Common myeloid progenitor, CD34-positive (primary cell): ENCODE results near the gene MYOG.

Experiments
- CTCF ChIA-PET: fragments of 350-600 bp; sonication (Branson Sonifier 250); formaldehyde crosslinking; loops from one replicate; lab custom pipeline; 2021; ENCODE audit warnings: antibody characterized with exemption; lab: Charles Lee
- POLR2A ChIA-PET: fragments of 350-600 bp; sonication (Branson Sonifier 250); formaldehyde crosslinking; loops from one replicate; lab custom pipeline; 2021; ENCODE audit warnings: antibody characterized with exemption; lab: Charles Lee
- DNase-seq, 3 donors: peaks; one replicate each; pipeline versions ENCODE4 v3.0.0 to v3.0.0-alpha.2; 2013
- H3K27ac ChIP-seq, 2 experiments: 1 replicate in 1 of 2; 2 replicates in 1 of 2; pipeline ENCODE4 v1.7.0; 2013; ENCODE audit warnings: inconsistent platforms in 2 of 2, low read length in 2 of 2, mild to moderate bottlenecking in 2 of 2, low read depth in 1 of 2, moderate library complexity in 1 of 2; ENCODE audit not compliant: severe bottlenecking in 2 of 2, insufficient read depth in 1 of 2, poor library complexity in 1 of 2
- H3K27me3 ChIP-seq, 5 experiments: replicated peaks in 2 of 5; 1 replicate in 3 of 5; 2 replicates in 2 of 5; pipeline versions ENCODE4 v1.6.1 to v1.7.0; 2013; ENCODE audit warnings: low read length in 4 of 5, mild to moderate bottlenecking in 2 of 5, moderate library complexity in 2 of 5, inconsistent platforms in 1 of 5; ENCODE audit not compliant: insufficient read depth in 5 of 5, control insufficient read depth in 4 of 5
- H3K36me3 ChIP-seq, 4 experiments: 1 replicate in 2 of 4; 2 replicates in 2 of 4; pipeline versions ENCODE4 v1.6.1 to v1.7.0; 2013; ENCODE audit warnings: low read length in 3 of 4, control low read depth in 1 of 4, mild to moderate bottlenecking in 1 of 4; ENCODE audit not compliant: control insufficient read depth in 4 of 4, insufficient read depth in 4 of 4
- H3K4me1 ChIP-seq, 4 experiments: 1 replicate in 3 of 4; 2 replicates in 1 of 4; pipeline versions ENCODE4 v1.6.1 to v1.7.1; 2013; ENCODE audit warnings: low read length in 3 of 4, mild to moderate bottlenecking in 3 of 4, control low read depth in 1 of 4, inconsistent platforms in 1 of 4, moderate library complexity in 1 of 4; ENCODE audit not compliant: control insufficient read depth in 4 of 4, insufficient read depth in 4 of 4; ENCODE audit errors: control extremely low read depth in 1 of 4
- H3K4me3 ChIP-seq, 7 experiments: 1 replicate in 4 of 7; 2 replicates in 3 of 7; pipeline versions ENCODE4 v1.5.1 to v1.7.0; 2013; ENCODE audit warnings: mild to moderate bottlenecking in 7 of 7, low read length in 6 of 7, moderate library complexity in 6 of 7, inconsistent platforms in 2 of 7, low read depth in 2 of 7, control low read depth in 1 of 7; ENCODE audit not compliant: insufficient read depth in 4 of 7, control insufficient read depth in 1 of 7; ENCODE audit errors: extremely low read depth in 1 of 7
- H3K9me3 ChIP-seq, 5 experiments: 1 replicate in 4 of 5; 2 replicates in 1 of 5; pipeline versions ENCODE4 v1.6.1 to v1.7.1; 2013; ENCODE audit warnings: low read length in 4 of 5, mild to moderate bottlenecking in 2 of 5, inconsistent platforms in 1 of 5, low read depth in 1 of 5, moderate library complexity in 1 of 5; ENCODE audit not compliant: control insufficient read depth in 4 of 5, insufficient read depth in 2 of 5; ENCODE audit errors: control extremely low read depth in 1 of 5
- WGBS: methylation state at CpG from one replicate; pipeline ENCODE4 v1.1.5; 2013; ENCODE audit not compliant: insufficient coverage; 5-methylcytosine and 5-hydroxymethylcytosine counted together

MYOG gene

DNA sequence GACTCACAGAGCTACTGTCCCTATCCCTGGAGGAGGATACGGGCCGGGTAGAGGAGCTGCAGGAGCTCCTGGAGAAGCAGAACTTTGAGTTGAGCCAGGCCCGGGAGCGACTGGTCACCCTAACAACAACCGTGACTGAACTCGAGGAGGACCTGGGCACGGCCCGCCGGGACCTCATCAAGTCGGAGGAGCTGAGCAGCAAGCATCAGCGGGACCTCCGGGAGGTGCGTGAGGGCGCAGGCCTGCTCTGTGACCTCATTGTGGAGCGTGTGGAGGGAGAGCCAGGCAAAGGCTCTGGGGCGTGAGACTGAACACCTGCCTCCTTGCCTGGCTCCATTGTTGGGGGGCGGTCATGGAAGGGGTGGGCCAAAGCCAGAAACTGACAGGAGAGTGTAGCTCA, 40.5 kb downstream of the MYOG start:
- ChIA-PET POLR2A (no interaction called here), CTCF (interaction anchor here (1.3 to 8.4 kb wide), 3 partner anchors 10 to 127 kb away, joined by 3 to 88 read pairs (median 4); no protein-coding TSS in a partner anchor)
- H3K4me1 ChIP-seq: peaks cover 0 to 7% (median 3%) of the 10 kb centered on the region in 4 experiments
- no peaks in the 10 kb centered on the region for H3K36me3 ChIP-seq
- peaks cover 0 to 8% (median 0%) of the 10 kb centered on the region in 5 experiments for H3K27me3 ChIP-seq
- no peak overlapping the region for H3K27ac ChIP-seq
- no peaks in the 10 kb centered on the region for H3K9me3 ChIP-seq
- WGBS: 96% methylated on average over 16 of the region's 17 CpGs
- no peak overlapping the region for H3K4me3 ChIP-seq
- DNase-seq: no peak

DNA sequence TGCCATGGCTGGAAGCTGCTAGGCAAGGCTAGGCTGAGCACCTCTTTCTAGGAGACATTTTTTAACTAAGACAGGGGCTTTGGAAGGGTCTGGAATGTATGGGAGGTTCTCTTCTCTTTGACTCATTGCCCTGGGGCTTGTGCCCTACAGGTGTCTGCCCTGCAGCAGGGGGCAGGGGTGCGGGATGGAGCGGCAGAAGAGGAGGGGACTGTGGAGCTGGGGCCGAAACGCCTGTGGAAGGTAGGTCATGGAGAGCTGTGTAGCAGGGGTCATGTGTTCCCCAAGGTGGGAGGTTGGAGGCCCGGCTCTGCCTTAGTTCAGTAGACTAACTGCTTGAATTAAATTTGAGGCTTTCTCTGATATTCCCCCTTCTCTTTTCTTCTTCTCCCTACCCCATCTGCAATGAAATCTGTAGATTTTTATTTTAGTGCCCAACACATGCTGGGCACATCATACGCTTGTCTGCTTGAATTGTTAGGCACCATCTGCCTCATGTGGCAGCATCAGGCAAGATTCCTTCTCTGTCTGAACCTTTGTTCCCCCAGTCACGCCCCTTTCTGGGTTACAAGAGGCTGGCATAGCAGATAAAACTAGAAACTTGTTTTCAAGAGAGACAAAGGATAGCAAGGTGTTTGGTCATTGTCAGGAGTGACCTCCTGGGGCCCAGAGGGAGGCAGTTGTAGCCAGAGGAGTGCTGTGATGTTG, 41.1 kb downstream of the MYOG start:
- no peak overlapping the region for H3K27ac ChIP-seq
- H3K9me3 ChIP-seq: no peaks in the 10 kb centered on the region
- ChIA-PET POLR2A (no interaction called here), CTCF (interaction anchor here (0.9 to 8.4 kb wide), 2 partner anchors 11 to 128 kb away, joined by 4 to 88 read pairs; no protein-coding TSS in a partner anchor)
- 100% methylated on average over 3 of the region's 7 CpGs for WGBS
- H3K4me3 ChIP-seq: no peak overlapping the region
- no peaks in the 10 kb centered on the region for H3K36me3 ChIP-seq
- DNase-seq: no peak
- peaks cover 0 to 8% (median 0%) of the 10 kb centered on the region in 5 experiments for H3K27me3 ChIP-seq
- H3K4me1 ChIP-seq: peaks cover 0 to 13% (median 7%) of the 10 kb centered on the region in 4 experiments

DNA sequence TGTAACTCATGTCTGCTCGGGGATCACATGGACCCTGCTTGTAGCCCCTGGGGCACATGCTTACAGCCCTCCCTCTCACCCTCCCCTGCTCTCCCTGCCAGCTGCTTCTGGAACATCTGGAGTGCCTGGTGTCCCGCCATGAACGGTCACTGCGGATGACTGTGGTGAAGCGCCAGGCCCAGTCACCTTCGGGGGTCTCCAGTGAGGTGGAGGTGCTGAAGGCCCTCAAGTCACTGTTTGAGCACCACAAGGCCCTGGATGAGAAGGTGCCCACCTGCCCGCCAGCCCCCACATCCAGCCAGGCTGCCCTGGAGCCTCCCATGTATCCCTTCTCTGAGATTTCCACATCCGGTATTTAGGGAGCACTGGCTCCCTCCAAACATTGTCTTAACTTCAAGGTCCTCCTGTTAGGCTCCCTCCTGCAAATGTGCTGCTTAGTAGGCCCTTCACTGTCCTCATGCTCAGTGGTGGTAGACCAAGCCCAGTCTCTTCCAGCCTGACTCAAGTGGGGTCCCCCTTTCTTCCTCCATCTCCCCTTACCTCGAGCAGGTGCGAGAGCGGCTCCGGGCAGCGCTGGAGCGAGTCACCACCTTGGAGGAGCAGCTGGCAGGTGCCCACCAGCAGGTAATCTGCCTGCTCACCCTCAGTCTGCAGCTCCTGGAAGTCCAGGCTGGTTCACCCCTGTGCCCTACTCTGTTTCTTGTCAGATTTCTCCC, 41.8 kb downstream of the MYOG start:
- H3K9me3 ChIP-seq: no peaks in the 10 kb centered on the region
- POLR2A ChIA-PET: no interaction called here
- H3K36me3 ChIP-seq: no peaks in the 10 kb centered on the region
- 98% methylated on average over 10 of the region's 14 CpGs for WGBS
- H3K27ac ChIP-seq: no peak overlapping the region
- H3K4me3 ChIP-seq: no peak overlapping the region
- CTCF ChIA-PET: interaction anchor here (0.9 to 12.0 kb wide), 5 partner anchors 11 to 223 kb away, joined by 4 to 147 read pairs (median 88); partner anchors contain the start of gene PPFIA4
- peaks cover 0 to 18% (median 9%) of the 10 kb centered on the region in 4 experiments for H3K4me1 ChIP-seq
- H3K27me3 ChIP-seq: peaks cover 0 to 8% (median 0%) of the 10 kb centered on the region in 5 experiments
- DNase-seq: no peak

DNA sequence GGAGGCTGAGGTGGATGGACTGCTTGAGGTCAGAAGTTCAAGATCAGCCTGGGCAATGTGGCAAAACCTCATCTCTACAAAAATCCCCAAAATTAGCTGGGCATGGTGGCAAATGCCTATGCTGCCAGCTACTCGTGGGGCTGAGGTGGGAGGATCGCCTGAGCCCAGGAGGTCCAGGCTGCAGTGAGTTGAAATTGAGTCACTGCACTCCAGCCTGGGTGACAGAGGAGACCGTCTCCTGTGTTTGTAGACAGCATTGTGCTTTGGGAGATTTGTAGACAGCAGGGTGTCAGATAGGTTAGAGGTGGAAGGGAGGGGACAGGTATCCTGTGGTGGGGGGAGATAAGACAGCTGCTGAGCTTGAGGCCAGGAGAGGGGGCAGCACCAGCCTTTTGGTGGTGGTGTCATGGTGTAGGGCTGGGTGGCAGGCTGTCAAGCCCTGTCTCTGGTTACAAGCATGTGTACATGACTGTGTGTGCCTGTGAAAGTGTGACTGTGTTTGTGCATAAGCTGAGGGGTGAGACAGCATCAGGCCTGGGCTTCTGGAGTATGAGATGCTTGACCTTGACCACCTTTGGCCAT, 44.4 kb downstream of the MYOG start:
- Histone ChIP-seq H3K9me3 (no peaks in the 10 kb centered on the region), H3K27ac (no peak overlapping the region), H3K36me3 (no peaks in the 10 kb centered on the region), H3K4me1 (peaks cover 0 to 26% (median 16%) of the 10 kb centered on the region in 4 experiments), H3K27me3 (peaks cover 0 to 13% (median 0%) of the 10 kb centered on the region in 5 experiments), H3K4me3 (no peak overlapping the region)
- CTCF ChIA-PET: interaction anchor here (1.4 to 12.0 kb wide), 12 partner anchors 12 to 225 kb away, joined by 3 to 164 read pairs (median 57); partner anchors contain the start of genes ADORA1, MYBPH and PPFIA4
- WGBS: 100% methylated on average over 3 of the region's 3 CpGs
- DNase-seq: no peak
- POLR2A ChIA-PET: interaction anchor here (2.0 kb wide), 1 partner anchor 130 kb away, joined by 9 read pairs; no protein-coding TSS in a partner anchor

DNA sequence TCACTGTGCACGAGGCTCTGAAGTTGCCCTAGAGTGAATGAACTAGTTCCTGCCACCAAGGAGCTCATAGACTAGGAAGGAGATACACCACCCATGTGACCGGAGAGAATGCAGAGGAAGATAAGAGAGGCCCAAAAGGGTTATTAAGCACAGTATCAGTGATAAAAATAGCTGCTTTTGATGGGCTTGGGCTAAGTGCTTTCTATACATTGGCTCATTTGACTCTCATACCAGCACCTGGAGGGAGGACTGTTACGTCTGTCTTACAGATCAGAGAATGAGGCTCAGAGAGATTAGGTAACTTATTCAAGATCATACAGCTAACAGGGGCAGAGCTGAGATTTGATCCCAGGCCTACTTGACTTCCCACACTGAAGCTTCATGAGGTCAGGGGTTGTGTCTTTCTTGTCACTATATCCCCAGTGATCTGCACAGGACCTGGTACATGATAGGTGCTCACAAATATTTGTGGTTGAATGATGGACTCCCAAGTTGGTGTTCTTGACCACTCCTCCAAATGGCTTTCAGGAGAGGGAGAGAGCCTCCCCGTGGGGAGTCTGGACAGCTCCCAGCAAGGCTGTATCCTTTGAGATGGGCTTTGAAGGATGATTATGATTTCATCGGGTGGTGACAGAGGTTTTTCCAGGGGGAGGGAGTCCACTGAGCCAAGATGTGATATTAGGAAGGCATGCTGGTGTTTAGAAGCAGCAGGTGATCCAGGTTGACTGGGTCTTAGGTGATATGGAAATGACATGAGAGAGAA, 45.1 kb downstream of the MYOG start:
- ChIA-PET POLR2A (interaction anchor here (0.8 to 2.0 kb wide), 3 partner anchors 81 to 175 kb away, joined by 3 to 9 read pairs (median 4); no protein-coding TSS in a partner anchor), CTCF (interaction anchor here (0.9 to 12.0 kb wide), 31 partner anchors 8 to 312 kb away, joined by 3 to 164 read pairs (median 8); partner anchors contain the start of genes ADORA1, MYBPH, MYOG and PPFIA4)
- Histone ChIP-seq H3K9me3 (no peaks in the 10 kb centered on the region), H3K4me1 (peaks cover 0 to 26% (median 16%) of the 10 kb centered on the region in 4 experiments), H3K36me3 (no peaks in the 10 kb centered on the region), H3K4me3 (no peak overlapping the region), H3K27ac (no peak overlapping the region), H3K27me3 (peaks cover 0 to 13% (median 0%) of the 10 kb centered on the region in 5 experiments)
- 36% methylated on average over 5 of the region's 5 CpGs for WGBS
- DNase-seq: peak; percentile 56 to 88 (median 78)
